Transverse colon (tissue), 3 donors: ENCODE measurements around the gene EME2.
A peak's percentile ranks its signal among the peaks of the same experiment; 100 is the strongest.

Experiments
- POLR2A ChIP-seq: fragments of 450-650 bp; IDR thresholded peaks from one replicate; pipeline ENCODE4 v1.6.1; 2016; ENCODE audit warnings: antibody characterized with exemption, mild to moderate bottlenecking, moderate library complexity
- TF ChIP-seq, protein P1 (sequence below), 5 experiments: fragments of 200-600 bp in 3 of 5; fragments of 450-650 bp in 2 of 5; sonication (generic) in 3 of 5; IDR thresholded peaks; 1 replicate in 2 of 5; 2 replicates in 3 of 5; pipeline ENCODE4 v1.5.1; 2016 to 2017; ENCODE audit warnings: antibody characterized with exemption in 5 of 5, inconsistent platforms in 3 of 5, mild to moderate bottlenecking in 2 of 5, moderate library complexity in 1 of 5

DNA sequence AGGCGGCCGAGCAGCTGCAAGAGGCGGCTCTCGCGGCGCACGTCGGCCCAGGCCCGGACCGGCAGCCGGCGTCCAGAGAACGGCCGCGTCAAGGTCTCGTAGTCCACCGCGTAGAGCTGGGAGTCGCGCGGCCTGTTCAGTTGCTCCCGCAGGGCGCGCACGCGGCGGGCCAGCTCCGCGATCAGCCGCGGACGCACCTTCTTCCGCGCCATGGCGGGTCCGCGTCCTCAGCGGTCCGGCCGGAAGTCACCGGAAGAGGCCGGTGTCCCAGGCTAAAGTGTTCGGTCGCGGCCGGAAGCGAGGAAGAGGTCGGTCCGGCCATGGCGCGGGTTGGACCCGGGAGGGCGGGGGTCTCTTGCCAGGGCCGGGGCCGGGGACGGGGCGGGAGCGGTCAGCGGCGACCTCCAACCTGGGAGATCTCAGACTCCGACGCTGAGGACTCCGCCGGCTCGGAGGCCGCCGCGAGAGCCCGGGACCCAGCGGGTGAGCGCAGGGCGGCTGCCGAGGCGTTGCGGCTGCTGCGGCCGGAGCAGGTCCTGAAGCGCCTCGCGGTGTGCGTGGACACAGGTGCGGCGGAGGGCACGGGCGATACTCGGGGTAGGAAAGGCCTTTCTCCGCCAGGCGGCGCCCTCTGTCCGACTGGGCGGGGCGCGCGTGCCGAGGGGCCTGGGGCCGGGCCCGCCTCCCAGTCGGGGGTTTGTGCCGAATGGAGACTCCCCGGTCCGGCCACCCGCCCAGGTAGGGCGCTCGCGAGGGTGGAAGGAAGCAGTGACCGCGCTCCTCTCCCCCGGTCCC, 495 bp downstream of the EME2 start, which contains the start of gene MRPS34:
- TF ChIP-seq, protein P1, sequence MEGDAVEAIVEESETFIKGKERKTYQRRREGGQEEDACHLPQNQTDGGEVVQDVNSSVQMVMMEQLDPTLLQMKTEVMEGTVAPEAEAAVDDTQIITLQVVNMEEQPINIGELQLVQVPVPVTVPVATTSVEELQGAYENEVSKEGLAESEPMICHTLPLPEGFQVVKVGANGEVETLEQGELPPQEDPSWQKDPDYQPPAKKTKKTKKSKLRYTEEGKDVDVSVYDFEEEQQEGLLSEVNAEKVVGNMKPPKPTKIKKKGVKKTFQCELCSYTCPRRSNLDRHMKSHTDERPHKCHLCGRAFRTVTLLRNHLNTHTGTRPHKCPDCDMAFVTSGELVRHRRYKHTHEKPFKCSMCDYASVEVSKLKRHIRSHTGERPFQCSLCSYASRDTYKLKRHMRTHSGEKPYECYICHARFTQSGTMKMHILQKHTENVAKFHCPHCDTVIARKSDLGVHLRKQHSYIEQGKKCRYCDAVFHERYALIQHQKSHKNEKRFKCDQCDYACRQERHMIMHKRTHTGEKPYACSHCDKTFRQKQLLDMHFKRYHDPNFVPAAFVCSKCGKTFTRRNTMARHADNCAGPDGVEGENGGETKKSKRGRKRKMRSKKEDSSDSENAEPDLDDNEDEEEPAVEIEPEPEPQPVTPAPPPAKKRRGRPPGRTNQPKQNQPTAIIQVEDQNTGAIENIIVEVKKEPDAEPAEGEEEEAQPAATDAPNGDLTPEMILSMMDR (IDR thresholded peaks at IDR 0.05): peak; percentile 81 to 95 (median 84)
- TF ChIP-seq POLR2A: peak; percentile 69
